OCI-LY3 (cell line): ENCODE measurements around the gene RDH5.

Source experiments
- EZH2phosphoT487 ChIP-seq: fragments of 200-600 bp; shearing (Covaris generic); IDR thresholded peaks from 2 replicates; pipeline ENCODE4 v1.6.1; 2018; ENCODE audit warnings: antibody characterized with exemption, mixed run types, low read depth
- TF ChIP-seq, protein P1 (sequence below): fragments of 200-600, 300-600 bp; sonication (generic); IDR thresholded peaks from 2 replicates; pipeline ENCODE4 v1.5.1; 2014; ENCODE audit warnings: antibody characterized with exemption, low read length, low read depth

- TF ChIP-seq, protein P1, sequence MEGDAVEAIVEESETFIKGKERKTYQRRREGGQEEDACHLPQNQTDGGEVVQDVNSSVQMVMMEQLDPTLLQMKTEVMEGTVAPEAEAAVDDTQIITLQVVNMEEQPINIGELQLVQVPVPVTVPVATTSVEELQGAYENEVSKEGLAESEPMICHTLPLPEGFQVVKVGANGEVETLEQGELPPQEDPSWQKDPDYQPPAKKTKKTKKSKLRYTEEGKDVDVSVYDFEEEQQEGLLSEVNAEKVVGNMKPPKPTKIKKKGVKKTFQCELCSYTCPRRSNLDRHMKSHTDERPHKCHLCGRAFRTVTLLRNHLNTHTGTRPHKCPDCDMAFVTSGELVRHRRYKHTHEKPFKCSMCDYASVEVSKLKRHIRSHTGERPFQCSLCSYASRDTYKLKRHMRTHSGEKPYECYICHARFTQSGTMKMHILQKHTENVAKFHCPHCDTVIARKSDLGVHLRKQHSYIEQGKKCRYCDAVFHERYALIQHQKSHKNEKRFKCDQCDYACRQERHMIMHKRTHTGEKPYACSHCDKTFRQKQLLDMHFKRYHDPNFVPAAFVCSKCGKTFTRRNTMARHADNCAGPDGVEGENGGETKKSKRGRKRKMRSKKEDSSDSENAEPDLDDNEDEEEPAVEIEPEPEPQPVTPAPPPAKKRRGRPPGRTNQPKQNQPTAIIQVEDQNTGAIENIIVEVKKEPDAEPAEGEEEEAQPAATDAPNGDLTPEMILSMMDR: no peak
- TF ChIP-seq EZH2phosphoT487: no peak
These were observed 6.8 kb downstream of the RDH5 start for GRCh38 chr12:55726971-55727370.
